Measurements from ENCODE around the gene CARD9. TPM values are rescaled to one million over a fixed set of nuclear protein-coding genes. Genes with fewer than 3 reads are reported as not detected.
A peak's percentile ranks its signal among the peaks of the same experiment; 100 is the strongest.

The CARD9 gene
- total RNA-seq, 1 donor from 2014 or later = 1.4 TPM

- intact Hi-C loops (cut with DNase I) = no loop called here
- DNase-seq (ENCODE audit: missing footprints) (no peak), ATAC-seq (no peak)
Measured at GRCh38 chr9:136370687-136371532, 2.6 kb downstream of the CARD9 start.

- ATAC-seq = no peak
- intact Hi-C loops (cut with DNase I) = no loop called here
- DNase-seq (ENCODE audit: missing footprints) = no peak
Measured at GRCh38 chr9:136370037-136370436, 3.4 kb downstream of the CARD9 start.

GRCh38 chr9:136368190-136368589 lies 5.3 kb downstream of the CARD9 start:
- intact Hi-C loops (cut with DNase I) = no loop called here
- ATAC-seq = no peak
- no peak for DNase-seq (ENCODE audit: missing footprints)

GRCh38 chr9:136367296-136368145 lies 5.9 kb downstream of the CARD9 start:
- no peak for ATAC-seq
- no peak for DNase-seq (ENCODE audit: missing footprints)
- intact Hi-C loops (cut with DNase I) = no loop called here

- ATAC-seq (no peak), DNase-seq (ENCODE audit: missing footprints) (no peak)
Measured at GRCh38 chr9:136366826-136367225, 6.6 kb downstream of the CARD9 start.

GRCh38 chr9:136365775-136366222 lies 7.7 kb downstream of the CARD9 start:
- intact Hi-C loops (cut with DNase I) = loop anchor here (2.0 kb wide), 1 partner anchor 53 kb away; no protein-coding TSS in a partner anchor
- DNase-seq (ENCODE audit: missing footprints) = no peak
- no peak for ATAC-seq

More at GRCh38 chr9:136366826-136367225, 6.6 kb downstream of the CARD9 start:
- intact Hi-C loops (cut with DNase I) = no loop called here

- ATAC-seq (no peak), DNase-seq (ENCODE audit: missing footprints) (no peak)
- intact Hi-C loops (cut with DNase I) = loop anchor here (2.0 kb wide), 1 partner anchor 52 kb away; no protein-coding TSS in a partner anchor
Measured at GRCh38 chr9:136364942-136365774, 8.3 kb downstream of the CARD9 start.

GRCh38 chr9:136363949-136364748 lies 9.3 kb downstream of the CARD9 start:
- ATAC-seq (no peak), DNase-seq (ENCODE audit: missing footprints) (no peak)
- intact Hi-C loops (cut with DNase I) = loop anchor here (1.0 to 2.0 kb wide), 4 partner anchors 21 to 119 kb away; partner anchors contain the start of gene SEC16A

- peak; percentile 91 for ATAC-seq
- intact Hi-C loops (cut with DNase I) = loop anchor here (1.0 kb wide), 3 partner anchors 20 to 120 kb away; partner anchors contain the start of gene SEC16A
- peak; percentile 98 for DNase-seq (ENCODE audit: missing footprints)
Measured at GRCh38 chr9:136363106-136363948, 10.1 kb downstream of the CARD9 start, which contains the start of gene DNLZ. Gene DNLZ (minus strand): TSS chr9:136363744. CDS start chr9:136363714, 30 bp downstream.

- DNase-seq (ENCODE audit: missing footprints) (no peak), ATAC-seq (peak; percentile 2)
- intact Hi-C loops (cut with DNase I) = no loop called here
Measured at GRCh38 chr9:136362450-136362784, 11.1 kb downstream of the CARD9 start.

- intact Hi-C loops (cut with DNase I) = no loop called here
- DNase-seq (ENCODE audit: missing footprints) = no peak
- peak; percentile 15 for ATAC-seq
Measured at GRCh38 chr9:136361754-136362449, 11.6 kb downstream of the CARD9 start.

- DNase-seq (ENCODE audit: missing footprints) (no peak), ATAC-seq (no peak)
- intact Hi-C loops (cut with DNase I) = no loop called here
Measured at GRCh38 chr9:136361047-136361753, 12.3 kb downstream of the CARD9 start.

GRCh38 chr9:136359774-136360718 lies 13.4 kb downstream of the CARD9 start:
- intact Hi-C loops (cut with DNase I) = no loop called here
- no peak for DNase-seq (ENCODE audit: missing footprints)
- no peak for ATAC-seq

- DNase-seq (ENCODE audit: missing footprints) (no peak), ATAC-seq (no peak)
- intact Hi-C loops (cut with DNase I) = no loop called here
Measured at GRCh38 chr9:136358888-136359287, 14.6 kb downstream of the CARD9 start.

GRCh38 chr9:136358016-136358415 lies 15.5 kb downstream of the CARD9 start:
- DNase-seq (ENCODE audit: missing footprints) (no peak), ATAC-seq (no peak)
- intact Hi-C loops (cut with DNase I) = no loop called here

Data from Right ventricle myocardium inferior (tissue), 1 donor.